Keratinocyte (primary cell): Measurements from ENCODE around the gene DNAJC27. TPM values are rescaled to one million over a fixed set of nuclear protein-coding genes. Genes with fewer than 3 reads are reported as not detected.

Experiments used
- DNase-seq: peaks from one replicate; pipeline ENCODE4 v3.0.0-alpha.2; 2011; ENCODE audit warnings: low read depth, missing footprints, low spot score
- FAIRE-seq: peaks from 2 replicates; lab custom pipeline; 2011; peaks lifted over from hg19 to GRCh38; lab: Jason Lieb, UNC
- H2AFZ ChIP-seq: 2 replicates; pipeline ENCODE4 v1.6.0; 2012; ENCODE audit warnings: low read length, control low read depth, inconsistent platforms; ENCODE audit not compliant: control insufficient read depth
- H3K27ac ChIP-seq: 2 replicates; pipeline ENCODE4 v1.5.1; 2011; ENCODE audit warnings: low read length; ENCODE audit not compliant: control insufficient read depth, insufficient read depth
- H3K27me3 ChIP-seq: 3 replicates; pipeline ENCODE4 v1.6.0; 2011; ENCODE audit warnings: low read length; ENCODE audit not compliant: control insufficient read depth, insufficient read depth; ENCODE audit errors: extremely low read depth
- H3K36me3 ChIP-seq, 2 experiments: 2 replicates in 1 of 2; 3 replicates in 1 of 2; pipeline ENCODE4 v1.5.1; 2011; ENCODE audit warnings: low read length in 2 of 2, mild to moderate bottlenecking in 1 of 2; ENCODE audit not compliant: control insufficient read depth in 2 of 2, insufficient read depth in 2 of 2; ENCODE audit errors: extremely low read depth in 1 of 2
- H3K4me1 ChIP-seq: 3 replicates; pipeline ENCODE4 v1.5.1; 2011; ENCODE audit warnings: low read length; ENCODE audit not compliant: control insufficient read depth, insufficient read depth; ENCODE audit errors: extremely low read depth
- H3K4me2 ChIP-seq: 3 replicates; pipeline ENCODE4 v1.6.0; 2011; ENCODE audit warnings: low read depth, low read length; ENCODE audit not compliant: control insufficient read depth, insufficient read depth; ENCODE audit errors: extremely low read depth
- H3K4me3 ChIP-seq, 3 experiments: fragments of 200-600 bp in 1 of 3; sonication (generic) in 1 of 3; 2 replicates in 2 of 3; 3 replicates in 1 of 3; pipeline ENCODE4 v1.5.1; 2011 to 2016; ENCODE audit warnings: low read length in 3 of 3, mild to moderate bottlenecking in 3 of 3, control low read depth in 2 of 3, inconsistent platforms in 1 of 3, low read depth in 1 of 3, mixed read lengths in 1 of 3, mixed run types in 1 of 3, moderate library complexity in 1 of 3; ENCODE audit not compliant: control insufficient read depth in 2 of 3, insufficient read depth in 2 of 3; ENCODE audit errors: extremely low read depth in 1 of 3
- H3K79me2 ChIP-seq: 2 replicates; pipeline ENCODE4 v1.6.0; 2012; ENCODE audit warnings: low read length; ENCODE audit not compliant: control insufficient read depth, insufficient read depth
- H3K9ac ChIP-seq: 3 replicates; pipeline ENCODE4 v1.6.0; 2011; ENCODE audit warnings: low read length; ENCODE audit not compliant: control insufficient read depth, insufficient read depth; ENCODE audit errors: extremely low read depth
- H3K9me1 ChIP-seq: 3 replicates; pipeline ENCODE4 v1.6.0; 2011; ENCODE audit warnings: low read length; ENCODE audit not compliant: control insufficient read depth, insufficient read depth; ENCODE audit errors: extremely low read depth
- H3K9me3 ChIP-seq: 2 replicates; pipeline ENCODE4 v1.5.1; 2012; ENCODE audit warnings: low read depth, low read length; ENCODE audit not compliant: control insufficient read depth
- H4K20me1 ChIP-seq: 3 replicates; pipeline ENCODE4 v1.6.0; 2011; ENCODE audit warnings: low read length; ENCODE audit not compliant: control insufficient read depth, insufficient read depth; ENCODE audit errors: extremely low read depth
- EZH2 ChIP-seq: IDR thresholded peaks from one replicate; pipeline ENCODE4 v1.6.1; 2012; ENCODE audit warnings: inconsistent platforms, mild to moderate bottlenecking, low read length, moderate library complexity
- dilution Hi-C: fragments of 300-500 bp; cut with MboI; formaldehyde crosslinking; loops from one replicate; pipeline ENCODE4 v1.7.0; 2020; ENCODE audit warnings: low sequenced_read_pairs; ENCODE audit not compliant: extremely low pct_ligation_motif_present
- polyA plus RNA-seq, 5 experiments: library from polyadenylated mRNA; depleted of rRNA in 3 of 5; stranded (reverse) in 3 of 5; stranded (forward) in 1 of 5; unstranded in 1 of 5; fragments of >200 nt; gene quantifications; 1 replicate in 1 of 5; 2 replicates in 3 of 5; 3 replicates in 1 of 5; pipeline versions ENCODE4 v1.2.1 to v1.2.3, GENCODE V29; 2011 to 2012; ENCODE audit warnings: missing spikeins in 2 of 5, low read depth in 1 of 5, low replicate concordance in 1 of 5
- small RNA-seq, 3 experiments: library from RNA; depleted of rRNA; stranded (forward); fragments of <200 nt; gene quantifications; one replicate each; pipeline ENCODE3, GENCODE V24; 2012; ENCODE audit warnings: low read depth in 3 of 3, low replicate concordance in 1 of 3; ENCODE audit not compliant: insufficient read length in 3 of 3
- TF ChIP-seq, protein P1 (sequence below), 3 experiments: IDR thresholded peaks in 1 of 3; conservative IDR thresholded peaks in 1 of 3; optimal IDR thresholded peaks in 1 of 3; 2 replicates in 2 of 3; 3 replicates in 1 of 3; pipeline versions ENCODE3 to v1.5.1; 2011; ENCODE audit warnings: low read length in 3 of 3, mild to moderate bottlenecking in 3 of 3, moderate library complexity in 2 of 3, control low read depth in 1 of 3, inconsistent platforms in 1 of 3; ENCODE audit not compliant: insufficient read depth in 2 of 3; ENCODE audit errors: extremely low read depth in 1 of 3

Gene DNAJC27
- polyA plus RNA-seq, 1 donor (not counting 4 experiments of a cell fraction or from before 2014, with no cell fraction given) = 3.4 TPM

DNA sequence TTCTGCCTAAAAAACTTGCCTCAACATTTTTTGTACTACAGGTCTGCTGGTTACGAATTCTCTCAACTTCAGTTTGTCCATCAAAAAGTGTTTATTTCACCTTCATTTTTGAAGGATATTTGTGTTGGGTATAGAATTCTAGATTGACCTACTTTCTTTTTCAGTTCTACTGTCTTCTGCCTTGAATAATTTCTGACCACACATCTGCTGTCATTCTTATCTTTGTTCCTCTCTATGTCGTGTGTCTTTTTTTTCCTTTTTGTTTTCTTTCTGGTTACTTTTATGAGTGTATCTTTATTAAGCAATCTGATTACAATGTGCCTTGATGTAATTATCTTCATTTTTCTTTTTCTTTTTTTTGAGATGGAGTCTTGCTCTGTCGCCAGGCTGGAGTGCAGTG, 77.0 kb downstream of the DNAJC27 start:
- H3K9me3 ChIP-seq = peaks cover 5% of the 10 kb centered on the region
- H3K27ac ChIP-seq = no peak overlapping the region
- DNase-seq (no peak), FAIRE-seq (no peak)
- H3K4me1 ChIP-seq = no peaks in the 10 kb centered on the region
- no peak overlapping the region for H3K4me2 ChIP-seq
- no peaks in the 10 kb centered on the region for H4K20me1 ChIP-seq
- peaks cover 0 to 5% of the 10 kb centered on the region in 2 experiments for H3K36me3 ChIP-seq
- no peak overlapping the region for H3K9ac ChIP-seq
- dilution Hi-C loops = no loop called here
- no peak overlapping the region for H3K4me3 ChIP-seq
- H3K9me1 ChIP-seq = no peaks in the 10 kb centered on the region
- H3K79me2 ChIP-seq = no peaks in the 10 kb centered on the region
- H3K27me3 ChIP-seq = no peaks in the 10 kb centered on the region
- TF ChIP-seq, protein P1, sequence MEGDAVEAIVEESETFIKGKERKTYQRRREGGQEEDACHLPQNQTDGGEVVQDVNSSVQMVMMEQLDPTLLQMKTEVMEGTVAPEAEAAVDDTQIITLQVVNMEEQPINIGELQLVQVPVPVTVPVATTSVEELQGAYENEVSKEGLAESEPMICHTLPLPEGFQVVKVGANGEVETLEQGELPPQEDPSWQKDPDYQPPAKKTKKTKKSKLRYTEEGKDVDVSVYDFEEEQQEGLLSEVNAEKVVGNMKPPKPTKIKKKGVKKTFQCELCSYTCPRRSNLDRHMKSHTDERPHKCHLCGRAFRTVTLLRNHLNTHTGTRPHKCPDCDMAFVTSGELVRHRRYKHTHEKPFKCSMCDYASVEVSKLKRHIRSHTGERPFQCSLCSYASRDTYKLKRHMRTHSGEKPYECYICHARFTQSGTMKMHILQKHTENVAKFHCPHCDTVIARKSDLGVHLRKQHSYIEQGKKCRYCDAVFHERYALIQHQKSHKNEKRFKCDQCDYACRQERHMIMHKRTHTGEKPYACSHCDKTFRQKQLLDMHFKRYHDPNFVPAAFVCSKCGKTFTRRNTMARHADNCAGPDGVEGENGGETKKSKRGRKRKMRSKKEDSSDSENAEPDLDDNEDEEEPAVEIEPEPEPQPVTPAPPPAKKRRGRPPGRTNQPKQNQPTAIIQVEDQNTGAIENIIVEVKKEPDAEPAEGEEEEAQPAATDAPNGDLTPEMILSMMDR (optimal IDR thresholded peaks at IDR 0.05 in 1 of 3, IDR thresholded peaks at IDR 0.05 in 1 of 3, conservative IDR thresholded peaks at IDR 0.05 in 1 of 3; ENCODE audit: extremely low read depth in 1 of 3, insufficient read depth in 2 of 3, low read length in 3 of 3) = no peak
- no peak for TF ChIP-seq EZH2
- H2AFZ ChIP-seq = no peak overlapping the region

DNA sequence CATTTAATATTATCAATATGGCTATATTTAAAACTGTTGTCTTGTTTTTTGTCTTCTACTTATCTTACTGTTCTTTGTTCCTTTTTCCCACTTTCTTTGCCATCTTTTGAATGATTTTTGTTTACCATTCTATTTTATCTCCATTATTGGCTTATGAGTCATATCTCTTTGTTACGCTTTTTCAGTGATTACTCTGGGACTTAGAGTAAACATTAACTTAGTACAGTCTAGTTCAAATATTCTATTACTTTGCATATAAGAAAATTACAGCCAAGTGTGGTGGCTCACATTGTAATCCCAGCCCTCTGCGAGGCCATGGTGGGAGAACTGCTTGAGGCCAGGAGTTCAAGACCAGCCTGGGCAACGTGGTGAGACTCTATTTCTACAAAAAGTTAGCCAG, 77.8 kb downstream of the DNAJC27 start:
- TF ChIP-seq EZH2 = no peak
- TF ChIP-seq, protein P1 (optimal IDR thresholded peaks at IDR 0.05 in 1 of 3, IDR thresholded peaks at IDR 0.05 in 1 of 3, conservative IDR thresholded peaks at IDR 0.05 in 1 of 3; ENCODE audit: extremely low read depth in 1 of 3, insufficient read depth in 2 of 3, low read length in 3 of 3) = no peak
- dilution Hi-C loops = no loop called here
- Histone ChIP-seq H3K9me1 (no peaks in the 10 kb centered on the region), H3K9ac (no peak overlapping the region), H3K9me3 (peaks cover 5% of the 10 kb centered on the region), H3K27ac (no peak overlapping the region), H3K4me3 (no peak overlapping the region), H3K36me3 (no peaks in the 10 kb centered on the region), H3K79me2 (no peaks in the 10 kb centered on the region), H2AFZ (no peak overlapping the region), H3K4me2 (no peak overlapping the region), H3K27me3 (no peaks in the 10 kb centered on the region), H3K4me1 (no peaks in the 10 kb centered on the region), H4K20me1 (no peaks in the 10 kb centered on the region)
- no peak for DNase-seq
- no peak for FAIRE-seq

Small RNAs within 50 kb of the gene (small RNA-seq; reads per million reads assigned to genes)
- gene AC013267.1 (0 reads per million in 3 experiments), gene RF00016 (0 to 0.07 (median 0) reads per million in 3 experiments), gene RF00019 (0 reads per million in 3 experiments)

Other genes starting within 250 kb of the DNAJC27 start
- gene PTRHD1, start 178.6 kb downstream of the DNAJC27 start, polyA plus RNA-seq = 15.8 to 37.7 TPM (median 36.9 TPM) in 3 replicates
- 4.2 to 14.2 TPM (median 12.1 TPM) in 3 replicates for gene CENPO, start 178.5 kb downstream of the DNAJC27 start, polyA plus RNA-seq
- gene ADCY3, start 51.7 kb downstream of the DNAJC27 start, polyA plus RNA-seq = 27.1 to 47.4 TPM (median 33.2 TPM) in 3 replicates
- 0.09 to 0.14 TPM (median 0.13 TPM) in 3 replicates for gene EFR3B, start 70.1 kb upstream of the DNAJC27 start, polyA plus RNA-seq
- gene POMC, start 196.6 kb upstream of the DNAJC27 start, polyA plus RNA-seq = 0.13 TPM in 1 of 3 replicates, not detected in the others